GM23338 (cell line): ENCODE results near the gene RASGRP3.

Experiments used
- EZH2 ChIP-seq: fragments of 200-600 bp; sonication (generic); IDR thresholded peaks from one replicate; pipeline ENCODE4 v1.8.0; 2017; ENCODE audit warnings: antibody characterized with exemption, mild to moderate bottlenecking, low read depth; ENCODE audit not compliant: unreplicated experiment
- EZH2phosphoT487 ChIP-seq: fragments of 200-600 bp; sonication (generic); IDR thresholded peaks from one replicate; pipeline ENCODE4 v1.8.1; 2018; ENCODE audit warnings: antibody characterized with exemption; ENCODE audit not compliant: unreplicated experiment
- POLR2AphosphoS5 ChIP-seq: IDR thresholded peaks from 2 replicates; pipeline ENCODE4 v1.6.1; 2016; ENCODE audit warnings: antibody characterized with exemption, low read depth
- TF ChIP-seq, protein P1 (sequence below), 2 experiments: fragments of 200-600 bp in 1 of 2; sonication (generic) in 1 of 2; conservative IDR thresholded peaks; 2 replicates each; pipeline versions ENCODE4 v1.5.1 to v1.6.1; 2016 to 2017; ENCODE audit warnings: antibody characterized with exemption in 2 of 2, low read depth in 2 of 2, mild to moderate bottlenecking in 2 of 2, moderate library complexity in 1 of 2
- TF ChIP-seq, protein P2 (sequence below): IDR thresholded peaks from 2 replicates; pipeline ENCODE4 v1.6.1; 2016; ENCODE audit warnings: antibody characterized with exemption

DNA sequence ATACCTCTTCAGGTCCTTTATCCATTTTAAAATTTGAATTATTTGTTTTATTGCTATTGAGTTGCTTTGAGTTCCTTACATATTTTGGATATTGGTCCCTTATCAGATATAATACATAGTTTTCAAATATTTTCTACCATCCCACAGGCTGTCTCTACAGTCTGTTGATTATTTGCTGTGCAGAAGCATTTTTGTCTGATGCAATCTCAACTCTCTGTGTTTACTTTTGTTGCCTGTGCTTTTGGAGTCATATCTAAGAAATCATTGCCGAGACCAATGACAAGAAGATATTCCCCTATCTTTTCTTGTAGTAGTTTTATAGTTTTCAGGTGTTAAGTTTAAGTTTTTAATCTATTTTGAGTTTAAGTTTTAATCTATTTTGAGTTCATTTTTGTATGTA, 25.2 kb upstream of the RASGRP3 start:
- TF ChIP-seq, protein P1, sequence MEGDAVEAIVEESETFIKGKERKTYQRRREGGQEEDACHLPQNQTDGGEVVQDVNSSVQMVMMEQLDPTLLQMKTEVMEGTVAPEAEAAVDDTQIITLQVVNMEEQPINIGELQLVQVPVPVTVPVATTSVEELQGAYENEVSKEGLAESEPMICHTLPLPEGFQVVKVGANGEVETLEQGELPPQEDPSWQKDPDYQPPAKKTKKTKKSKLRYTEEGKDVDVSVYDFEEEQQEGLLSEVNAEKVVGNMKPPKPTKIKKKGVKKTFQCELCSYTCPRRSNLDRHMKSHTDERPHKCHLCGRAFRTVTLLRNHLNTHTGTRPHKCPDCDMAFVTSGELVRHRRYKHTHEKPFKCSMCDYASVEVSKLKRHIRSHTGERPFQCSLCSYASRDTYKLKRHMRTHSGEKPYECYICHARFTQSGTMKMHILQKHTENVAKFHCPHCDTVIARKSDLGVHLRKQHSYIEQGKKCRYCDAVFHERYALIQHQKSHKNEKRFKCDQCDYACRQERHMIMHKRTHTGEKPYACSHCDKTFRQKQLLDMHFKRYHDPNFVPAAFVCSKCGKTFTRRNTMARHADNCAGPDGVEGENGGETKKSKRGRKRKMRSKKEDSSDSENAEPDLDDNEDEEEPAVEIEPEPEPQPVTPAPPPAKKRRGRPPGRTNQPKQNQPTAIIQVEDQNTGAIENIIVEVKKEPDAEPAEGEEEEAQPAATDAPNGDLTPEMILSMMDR (conservative IDR thresholded peaks at IDR 0.05; ENCODE audit: low read depth in 2 of 2) = no peak
- TF ChIP-seq EZH2phosphoT487 = no peak
- TF ChIP-seq POLR2AphosphoS5 = no peak
- no peak for TF ChIP-seq EZH2
- TF ChIP-seq, protein P2, sequence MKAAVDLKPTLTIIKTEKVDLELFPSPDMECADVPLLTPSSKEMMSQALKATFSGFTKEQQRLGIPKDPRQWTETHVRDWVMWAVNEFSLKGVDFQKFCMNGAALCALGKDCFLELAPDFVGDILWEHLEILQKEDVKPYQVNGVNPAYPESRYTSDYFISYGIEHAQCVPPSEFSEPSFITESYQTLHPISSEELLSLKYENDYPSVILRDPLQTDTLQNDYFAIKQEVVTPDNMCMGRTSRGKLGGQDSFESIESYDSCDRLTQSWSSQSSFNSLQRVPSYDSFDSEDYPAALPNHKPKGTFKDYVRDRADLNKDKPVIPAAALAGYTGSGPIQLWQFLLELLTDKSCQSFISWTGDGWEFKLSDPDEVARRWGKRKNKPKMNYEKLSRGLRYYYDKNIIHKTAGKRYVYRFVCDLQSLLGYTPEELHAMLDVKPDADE = no peak
